Loucy (cell line): ENCODE data around the gene RELCH.

Experiments
- H2AFZ ChIP-seq: fragments of 200-600 bp; sonication (generic); 2 replicates; pipeline ENCODE4 v1.6.0; 2016; ENCODE audit warnings: antibody characterized with exemption, mild to moderate bottlenecking, low read length, moderate library complexity
- H3F3A ChIP-seq: fragments of 200-600 bp; 2 replicates; pipeline ENCODE4 v1.6.0; 2016; ENCODE audit warnings: antibody characterized with exemption, low read depth, mild to moderate bottlenecking
- H3K27me3 ChIP-seq: fragments of 200-600 bp; sonication (generic); 2 replicates; pipeline ENCODE4 v1.6.1; 2014; ENCODE audit warnings: low read length, mild to moderate bottlenecking; ENCODE audit not compliant: insufficient read depth, poor library complexity, severe bottlenecking
- H3K36me3 ChIP-seq: fragments of 200-600 bp; sonication (generic); 2 replicates; pipeline ENCODE4 v1.6.1; 2016; ENCODE audit warnings: low read length; ENCODE audit not compliant: insufficient read depth
- H3K4me1 ChIP-seq: fragments of 200-600 bp; sonication (generic); 2 replicates; pipeline ENCODE4 v1.5.1; 2014; ENCODE audit warnings: low read length, mild to moderate bottlenecking; ENCODE audit not compliant: insufficient read depth, poor library complexity, severe bottlenecking
- H3K4me2 ChIP-seq: fragments of 200-600 bp; sonication (generic); 2 replicates; pipeline ENCODE4 v1.6.0; 2014; ENCODE audit warnings: antibody characterized with exemption, low read length, low read depth, mild to moderate bottlenecking; ENCODE audit not compliant: poor library complexity, severe bottlenecking
- H3K4me3 ChIP-seq: fragments of 200-600 bp; sonication (generic); 2 replicates; pipeline ENCODE4 v1.5.1; 2014; ENCODE audit warnings: low read length, mild to moderate bottlenecking, mixed read lengths; ENCODE audit not compliant: poor library complexity, severe bottlenecking
- H3K79me2 ChIP-seq: fragments of 200-600 bp; sonication (generic); 2 replicates; pipeline ENCODE4 v1.6.1; 2014; ENCODE audit warnings: low read length; ENCODE audit not compliant: insufficient read depth
- H3K9ac ChIP-seq: fragments of 200-600 bp; sonication (generic); 2 replicates; pipeline ENCODE4 v1.6.0; 2014; ENCODE audit warnings: mild to moderate bottlenecking, low read depth, low read length, moderate library complexity; ENCODE audit not compliant: poor library complexity, severe bottlenecking
- H3K9me2 ChIP-seq: fragments of 200-600 bp; sonication (generic); replicated peaks from 2 replicates; pipeline ENCODE4 v1.6.1; 2016; ENCODE audit warnings: low read depth, low read length, mixed read lengths
- H3K9me3 ChIP-seq: fragments of 200-600 bp; sonication (generic); 2 replicates; pipeline ENCODE4 v1.6.1; 2014; ENCODE audit warnings: mild to moderate bottlenecking, antibody characterized with exemption, low read length, low read depth; ENCODE audit not compliant: insufficient read depth
- H4K20me1 ChIP-seq: fragments of 200-600 bp; sonication (generic); 2 replicates; pipeline ENCODE4 v1.6.0; 2014; ENCODE audit warnings: antibody characterized with exemption, low read length, mild to moderate bottlenecking; ENCODE audit not compliant: insufficient read depth, poor library complexity, severe bottlenecking
- EZH2phosphoT487 ChIP-seq: fragments of 200-600 bp; IDR thresholded peaks from 2 replicates; pipeline ENCODE4 v1.6.1; 2018; ENCODE audit warnings: antibody characterized with exemption, mild to moderate bottlenecking, moderate library complexity, borderline replicate concordance
- TF ChIP-seq, protein P1 (sequence below): fragments of 200-600 bp; sonication (generic); conservative IDR thresholded peaks from 2 replicates; pipeline ENCODE4 v1.5.1; 2014; ENCODE audit warnings: mild to moderate bottlenecking, antibody characterized with exemption, low read length

The RELCH gene

DNA sequence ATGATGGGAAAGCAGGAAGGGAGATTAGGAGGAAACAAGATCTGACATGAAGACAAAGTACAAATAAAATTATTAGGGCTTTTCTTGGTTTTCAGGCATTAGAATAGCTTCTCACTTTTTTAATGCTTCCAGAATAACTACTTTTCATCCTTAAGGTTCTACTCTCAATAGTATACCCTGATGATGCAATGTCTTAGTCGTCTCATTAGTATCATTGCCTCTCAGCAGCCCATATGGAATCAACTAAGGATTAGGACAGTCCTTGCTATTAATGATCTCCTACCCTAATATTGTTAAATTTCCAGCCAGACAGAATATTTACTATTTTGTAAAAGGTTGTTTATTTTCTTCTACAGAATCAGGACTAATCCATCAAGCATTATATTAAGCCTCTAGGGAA, 55.9 kb downstream of the RELCH start:
- H3K36me3 ChIP-seq: peaks cover 33% of the 10 kb centered on the region; the same call in 1 of the 2 replicates
- H3K9me3 ChIP-seq: no peaks in the 10 kb centered on the region
- H3K9me2 ChIP-seq: no peaks in the 10 kb centered on the region
- H3K79me2 ChIP-seq: no peaks in the 10 kb centered on the region
- H3F3A ChIP-seq: peaks cover 7% of the 10 kb centered on the region; the same call in 1 of the 2 replicates
- H3K4me3 ChIP-seq: no peak overlapping the region
- no peak overlapping the region for H2AFZ ChIP-seq
- no peaks in the 10 kb centered on the region for H4K20me1 ChIP-seq
- H3K9ac ChIP-seq: no peak overlapping the region
- peaks cover 22% of the 10 kb centered on the region for H3K4me1 ChIP-seq
- H3K4me2 ChIP-seq: no peak overlapping the region
- TF ChIP-seq EZH2phosphoT487: no peak
- TF ChIP-seq, protein P1, sequence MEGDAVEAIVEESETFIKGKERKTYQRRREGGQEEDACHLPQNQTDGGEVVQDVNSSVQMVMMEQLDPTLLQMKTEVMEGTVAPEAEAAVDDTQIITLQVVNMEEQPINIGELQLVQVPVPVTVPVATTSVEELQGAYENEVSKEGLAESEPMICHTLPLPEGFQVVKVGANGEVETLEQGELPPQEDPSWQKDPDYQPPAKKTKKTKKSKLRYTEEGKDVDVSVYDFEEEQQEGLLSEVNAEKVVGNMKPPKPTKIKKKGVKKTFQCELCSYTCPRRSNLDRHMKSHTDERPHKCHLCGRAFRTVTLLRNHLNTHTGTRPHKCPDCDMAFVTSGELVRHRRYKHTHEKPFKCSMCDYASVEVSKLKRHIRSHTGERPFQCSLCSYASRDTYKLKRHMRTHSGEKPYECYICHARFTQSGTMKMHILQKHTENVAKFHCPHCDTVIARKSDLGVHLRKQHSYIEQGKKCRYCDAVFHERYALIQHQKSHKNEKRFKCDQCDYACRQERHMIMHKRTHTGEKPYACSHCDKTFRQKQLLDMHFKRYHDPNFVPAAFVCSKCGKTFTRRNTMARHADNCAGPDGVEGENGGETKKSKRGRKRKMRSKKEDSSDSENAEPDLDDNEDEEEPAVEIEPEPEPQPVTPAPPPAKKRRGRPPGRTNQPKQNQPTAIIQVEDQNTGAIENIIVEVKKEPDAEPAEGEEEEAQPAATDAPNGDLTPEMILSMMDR: no peak
- no peaks in the 10 kb centered on the region for H3K27me3 ChIP-seq

DNA sequence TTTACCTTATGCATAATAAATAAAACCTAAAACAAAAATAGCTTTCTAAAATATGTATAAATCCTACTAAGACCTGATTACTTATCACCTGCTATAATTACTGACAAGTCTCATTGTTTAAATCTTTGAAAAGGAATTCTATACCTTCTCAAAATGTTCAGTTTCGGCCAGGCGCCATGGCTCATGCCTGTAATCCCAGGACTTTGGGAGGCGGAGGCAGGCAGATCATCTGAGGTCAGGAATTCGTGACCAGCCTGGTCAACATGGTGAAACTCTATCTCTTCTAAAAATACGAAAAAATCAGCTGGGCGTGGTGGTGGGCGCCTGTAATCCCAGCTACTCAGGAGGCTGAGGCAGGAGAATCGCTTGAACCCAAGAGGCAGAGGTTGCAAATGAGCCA, 58.1 kb downstream of the RELCH start:
- no peaks in the 10 kb centered on the region for H4K20me1 ChIP-seq
- H3K79me2 ChIP-seq: no peaks in the 10 kb centered on the region
- H3K4me2 ChIP-seq: no peak overlapping the region
- no peaks in the 10 kb centered on the region for H3K27me3 ChIP-seq
- no peak overlapping the region for H2AFZ ChIP-seq
- no peak overlapping the region for H3K9ac ChIP-seq
- TF ChIP-seq, protein P1: no peak
- no peak for TF ChIP-seq EZH2phosphoT487
- peaks cover 36% of the 10 kb centered on the region; the same call in 1 of the 2 replicates for H3K36me3 ChIP-seq
- H3F3A ChIP-seq: no peaks in the 10 kb centered on the region
- H3K9me2 ChIP-seq: no peaks in the 10 kb centered on the region
- no peak overlapping the region for H3K4me3 ChIP-seq
- H3K4me1 ChIP-seq: peaks cover 5% of the 10 kb centered on the region
- no peaks in the 10 kb centered on the region for H3K9me3 ChIP-seq

DNA sequence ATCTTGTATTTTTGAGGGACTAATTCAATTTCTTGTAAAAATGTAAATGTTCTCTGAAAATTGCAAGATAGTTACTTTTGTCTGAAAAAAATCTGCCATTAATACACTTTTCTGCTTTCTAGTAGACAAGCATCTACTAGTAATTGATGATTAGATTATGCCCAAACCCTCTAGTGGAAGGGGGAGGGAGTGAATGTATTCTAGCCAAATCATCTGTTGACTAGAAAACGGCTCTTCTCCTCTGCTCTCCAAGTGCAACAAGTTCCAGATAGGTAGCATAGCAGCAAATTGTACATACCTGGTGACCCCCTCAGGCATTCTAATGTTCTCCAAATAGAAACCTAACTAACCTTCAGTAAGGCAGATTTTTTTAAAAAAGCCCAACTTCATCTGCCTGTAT, 58.6 kb downstream of the RELCH start:
- Histone ChIP-seq H4K20me1 (no peaks in the 10 kb centered on the region), H3K9me3 (no peaks in the 10 kb centered on the region), H3K4me1 (peaks cover 5% of the 10 kb centered on the region), H3K79me2 (no peaks in the 10 kb centered on the region), H3K9me2 (no peaks in the 10 kb centered on the region), H3K27me3 (no peaks in the 10 kb centered on the region), H3K4me2 (no peak overlapping the region), H3K9ac (no peak overlapping the region), H3K36me3 (peaks cover 32% of the 10 kb centered on the region; the same call in 1 of the 2 replicates), H3F3A (no peaks in the 10 kb centered on the region), H3K4me3 (no peak overlapping the region), H2AFZ (no peak overlapping the region)
- TF ChIP-seq, protein P1: peak; percentile 36; the same call in 1 of the 2 replicates
- TF ChIP-seq EZH2phosphoT487: no peak
